C1 segment of cervical spinal cord (tissue), 14 donors: ENCODE measurements around the gene METTL24.
"Not testable (repeated sequence)": the region's sequence is repeated elsewhere in the genome, so short reads cannot be mapped to it uniquely, and the experiment has no call there.

ENCODE experiments used
- DNase-seq, 14 donors: peaks; one replicate each; lab custom pipeline; 2025; lab: John Stamatoyannopoulos, UW

Gene METTL24

DNA sequence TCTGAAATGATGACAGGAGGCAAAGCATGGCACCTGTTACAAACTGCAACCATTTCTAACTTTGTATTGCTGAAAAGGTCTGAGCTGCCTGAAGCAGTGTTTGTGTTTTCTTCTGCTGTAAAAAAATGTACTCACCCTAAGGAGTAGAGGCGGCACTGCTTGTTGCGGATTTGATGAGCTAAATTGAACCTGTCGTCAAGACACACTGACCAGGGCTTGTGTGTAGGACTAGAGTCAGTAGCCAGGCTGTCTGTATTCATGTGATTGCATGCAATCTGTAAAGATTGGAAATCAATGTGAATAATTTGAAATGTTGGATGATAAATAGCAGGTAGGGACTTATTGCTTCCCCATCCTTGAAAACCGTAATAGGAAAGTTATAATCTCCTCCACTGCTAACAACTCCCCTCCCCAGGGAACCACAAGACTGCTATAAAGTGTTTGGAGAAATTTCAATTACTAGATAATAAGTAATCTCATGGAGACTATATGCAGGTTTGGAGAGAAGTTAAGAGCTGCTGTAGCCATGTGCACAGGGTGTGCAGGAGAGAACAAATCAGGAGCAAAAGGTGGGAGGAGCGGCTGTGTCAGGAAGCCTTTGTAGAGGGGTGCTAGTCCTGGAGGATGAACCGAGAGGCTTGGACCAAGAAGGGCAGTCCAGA lies 42.8 kb downstream of the METTL24 start:
- DNase-seq, result no peak

- DNase-seq, result no peak
Observed at GRCh38 chr6:110310861-110311446, 47.2 kb downstream of the METTL24 start.

DNA sequence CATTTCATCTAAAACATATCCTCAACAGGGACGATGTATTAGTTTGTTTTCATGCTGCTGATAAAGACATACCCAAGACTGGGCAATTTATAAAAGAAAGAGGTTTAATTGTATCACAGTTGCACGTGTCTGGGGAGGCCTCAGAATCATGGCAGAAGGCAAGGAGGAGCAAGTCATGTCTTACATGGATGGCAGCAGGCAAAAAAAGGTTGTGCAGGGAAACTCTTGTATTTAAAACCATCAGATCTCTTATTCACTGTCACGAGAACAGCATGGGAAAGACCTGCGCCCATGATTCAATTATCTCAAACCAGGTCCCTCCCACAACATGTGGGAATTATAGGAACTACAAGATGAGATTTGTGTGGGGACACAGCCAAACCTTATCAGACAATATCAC lies 48.7 kb downstream of the METTL24 start:
- not testable (repeated sequence) for DNase-seq

DNA sequence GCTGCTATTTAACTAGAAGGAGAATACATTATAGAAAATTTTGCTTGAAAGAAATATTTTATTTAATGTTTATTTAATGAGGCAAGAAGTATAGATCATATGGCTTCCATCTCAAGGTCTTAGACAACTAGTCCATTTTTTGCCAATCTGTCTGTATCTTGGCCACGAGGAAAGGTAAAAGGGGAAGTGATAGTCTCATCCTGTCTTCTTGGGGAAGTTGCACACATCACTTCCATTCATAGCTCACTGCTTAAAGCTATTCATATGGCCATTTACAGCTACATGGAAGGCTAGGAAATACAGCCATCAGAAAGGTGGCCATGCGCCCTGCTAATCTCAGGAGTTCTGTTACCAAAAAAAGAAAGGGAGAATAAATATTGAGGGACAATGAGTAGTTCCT lies 50.8 kb downstream of the METTL24 start:
- no peak for DNase-seq

GRCh38 chr6:110305832-110306231 lies 52.3 kb downstream of the METTL24 start:
- not testable (repeated sequence) for DNase-seq

GRCh38 chr6:110303692-110304091 lies 54.5 kb downstream of the METTL24 start:
- DNase-seq, result not testable (repeated sequence)

DNA sequence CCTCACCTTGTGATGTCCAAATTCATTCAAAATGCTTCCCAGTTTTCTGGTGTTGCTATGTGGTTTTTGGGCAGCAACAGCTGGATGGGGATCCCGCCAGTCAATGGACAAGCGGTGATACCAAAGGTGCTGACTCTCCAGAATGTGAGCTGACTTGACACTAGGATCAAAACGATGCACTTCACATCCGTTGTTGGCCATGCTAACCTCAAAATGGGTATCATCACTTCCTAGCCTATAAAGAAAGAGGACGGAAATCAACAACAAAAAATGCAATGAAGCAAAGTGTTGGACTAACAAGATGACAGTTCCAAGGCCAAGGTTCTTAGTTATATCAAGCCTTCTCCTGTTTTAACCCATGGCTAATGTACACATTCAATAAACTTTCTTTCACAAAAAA lies 59.2 kb downstream of the METTL24 start:
- no peak for DNase-seq

- DNase-seq, result no peak
Observed at GRCh38 chr6:110298411-110298810, 59.7 kb downstream of the METTL24 start.

- DNase-seq, result no peak
Observed at GRCh38 chr6:110296241-110297025, 61.7 kb downstream of the METTL24 start.

GRCh38 chr6:110295451-110296165 lies 62.5 kb downstream of the METTL24 start:
- no peak for DNase-seq

DNA sequence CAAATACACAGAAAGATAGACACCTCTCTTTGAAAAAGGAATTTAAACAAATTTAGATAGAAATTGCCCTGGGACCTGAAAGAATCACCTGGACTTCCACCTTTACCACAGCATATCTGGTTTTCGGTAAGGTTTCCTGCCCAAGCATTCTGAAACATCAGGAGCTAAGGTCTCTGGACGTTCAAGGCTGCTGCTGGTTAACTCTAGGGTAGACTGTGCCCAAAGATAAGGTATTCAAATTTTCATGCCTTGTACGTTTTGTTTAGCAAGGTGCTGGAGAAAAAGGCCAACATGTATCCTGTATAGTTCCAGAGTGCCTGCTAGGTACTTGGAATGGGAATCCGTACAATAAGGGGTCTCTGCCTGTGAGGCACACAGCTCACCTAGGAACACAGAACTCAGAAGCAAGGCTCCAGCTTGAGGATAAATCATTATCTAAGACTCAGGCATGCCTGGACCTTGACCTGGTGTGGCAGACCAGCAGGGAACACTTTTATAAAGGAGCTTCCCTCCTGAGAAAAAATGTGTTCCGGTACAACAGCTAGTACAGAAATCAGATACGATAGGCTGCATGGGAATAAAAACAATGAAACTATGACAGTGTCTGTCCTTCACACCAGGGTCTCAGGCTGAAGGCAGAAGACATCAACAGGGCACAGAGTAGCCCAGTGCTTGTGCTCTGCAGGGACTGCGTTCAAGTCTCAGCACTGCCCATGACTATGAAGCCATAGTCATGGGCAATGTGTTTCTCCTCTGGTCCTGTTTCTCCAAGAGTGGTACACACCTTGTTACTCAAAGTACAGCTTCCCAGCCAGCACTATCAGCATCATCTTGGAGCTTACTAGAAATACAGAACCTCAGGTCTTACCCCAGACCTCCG lies 70.4 kb downstream of the METTL24 start:
- DNase-seq, result no peak

GRCh38 chr6:110285306-110286060 lies 72.7 kb downstream of the METTL24 start:
- DNase-seq, result no peak

GRCh38 chr6:110284855-110285254 lies 73.3 kb downstream of the METTL24 start:
- no peak for DNase-seq

GRCh38 chr6:110283657-110284056 lies 74.5 kb downstream of the METTL24 start:
- DNase-seq, result peak in 1 of 14 donors; percentile 1

DNA sequence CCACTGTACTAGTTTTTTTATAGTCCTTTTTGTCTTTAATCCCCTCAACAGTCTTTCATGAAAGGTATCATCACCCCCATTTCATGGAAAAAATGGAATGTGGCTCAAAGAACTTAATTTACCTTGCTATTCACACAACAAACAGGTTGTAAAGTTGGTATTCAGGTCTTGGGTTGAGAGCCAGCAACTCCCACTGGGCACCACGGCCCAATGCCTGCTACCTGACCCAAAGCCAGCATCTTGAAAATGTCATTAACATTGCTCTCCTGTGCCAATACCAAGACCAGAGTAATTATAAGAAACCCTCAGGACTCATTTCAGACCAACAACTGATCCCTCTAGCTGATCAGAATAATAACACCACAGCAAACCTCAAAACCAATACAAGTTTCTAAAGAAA lies 75.7 kb downstream of the METTL24 start:
- no peak for DNase-seq

DNA sequence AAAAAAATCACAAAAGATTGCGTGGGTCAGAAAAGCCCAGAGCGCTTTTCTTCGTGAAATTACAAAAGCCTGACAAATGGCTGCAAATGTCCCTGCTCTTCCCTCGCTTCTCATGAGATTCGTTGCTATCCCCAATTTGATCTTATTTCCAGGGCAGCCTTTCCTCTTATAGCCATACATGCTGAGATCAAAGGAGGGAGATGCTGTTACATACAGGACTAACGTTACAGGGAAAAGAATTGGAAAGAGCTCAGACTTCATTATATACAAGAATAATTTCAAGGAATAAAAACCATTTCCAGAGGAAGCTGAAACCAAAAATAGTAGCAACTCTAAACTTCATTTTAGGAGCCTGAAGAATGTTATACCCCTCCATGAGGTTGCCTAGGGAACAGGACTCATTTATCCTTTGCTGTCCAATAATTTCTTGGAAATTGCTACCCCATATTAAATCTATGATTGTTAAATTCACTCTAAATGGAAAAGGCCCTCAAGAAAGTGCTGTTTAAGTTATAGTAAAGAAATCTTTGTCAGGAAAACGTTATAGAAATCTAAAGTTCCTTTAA lies 81.0 kb downstream of the METTL24 start:
- no peak for DNase-seq

GRCh38 chr6:110272781-110273180 lies 85.4 kb downstream of the METTL24 start:
- DNase-seq, result not testable (repeated sequence)

DNA sequence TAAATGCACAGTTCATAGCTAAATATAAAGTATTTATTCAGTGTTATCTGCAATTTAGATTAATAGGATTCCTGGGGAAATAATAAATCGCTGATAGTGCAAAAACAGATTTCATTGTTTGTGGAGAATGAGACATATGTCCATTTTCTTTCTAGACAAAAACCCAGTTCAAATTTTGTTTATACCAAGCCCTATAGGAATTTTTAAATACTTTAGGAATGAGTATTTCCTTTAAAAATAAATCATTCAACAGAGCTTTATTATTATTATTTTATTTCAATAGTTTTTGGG lies 86.5 kb downstream of the METTL24 start:
- no peak for DNase-seq

GRCh38 chr6:110270165-110270564 lies 88.0 kb downstream of the METTL24 start:
- no peak for DNase-seq

GRCh38 chr6:110269623-110270022 lies 88.5 kb downstream of the METTL24 start:
- no peak for DNase-seq
